ENCODE results near the gene TBCD. TPM values are rescaled to one million over a fixed set of nuclear protein-coding genes. Genes with fewer than 3 reads are reported as not detected.

The TBCD gene
- total RNA-seq, 2 experiments from 2014 or later: 87.8 to 145 TPM

DNA sequence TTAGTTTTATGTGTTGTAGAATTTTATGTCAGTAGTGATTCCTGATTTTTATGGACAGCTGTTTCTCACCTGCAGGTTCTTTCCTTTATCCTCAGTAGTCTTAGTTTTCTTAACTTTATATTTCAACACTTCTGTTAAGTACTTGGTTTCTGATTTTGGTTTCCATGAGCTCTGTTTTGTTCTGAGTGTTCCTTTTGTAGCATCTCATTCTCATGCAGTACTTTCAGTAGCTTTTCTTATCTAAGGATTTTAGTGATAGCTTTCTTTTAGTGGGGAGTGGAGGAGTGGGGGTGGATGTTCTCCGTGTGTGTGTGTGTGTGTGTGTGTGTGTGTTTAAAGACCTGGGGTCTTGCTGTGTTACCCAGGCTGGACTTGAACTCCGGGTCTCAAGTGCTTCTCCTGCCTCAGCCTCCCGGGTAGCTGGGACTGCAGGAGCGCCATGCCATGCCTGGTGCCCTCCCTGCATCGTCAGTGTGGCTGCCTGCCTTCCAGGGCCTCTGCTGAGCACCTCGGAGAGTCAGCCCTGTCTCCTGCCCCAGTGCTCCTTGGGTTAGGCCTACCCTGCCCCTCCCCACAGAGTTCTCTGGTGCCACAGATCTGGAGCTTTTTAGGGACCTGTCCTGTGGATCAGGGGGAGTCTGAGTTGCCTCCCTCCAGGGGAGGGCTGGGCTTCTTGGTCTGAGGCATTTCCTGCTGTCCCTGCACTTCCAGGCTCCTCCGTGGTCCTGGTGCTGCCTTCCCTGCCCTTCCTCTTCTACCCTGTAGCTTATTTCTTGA is 92.2 kb downstream of the TBCD start:
- Histone ChIP-seq H3K36me3 (ENCODE audit: insufficient read depth, low read length) (peaks cover 6% of the 10 kb centered on the region; the same call in 1 of the 2 replicates), H3K9me2 (ENCODE audit: insufficient read depth, low read length) (no peaks in the 10 kb centered on the region), H4K20me1 (ENCODE audit: insufficient read depth, low read length) (no peaks in the 10 kb centered on the region), H3K4me1 (ENCODE audit: insufficient read depth, low read length, poor library complexity, severe bottlenecking) (peaks cover under 1% of the 10 kb centered on the region), H3K4me2 (ENCODE audit: low read length) (no peak overlapping the region), H3K4me3 (ENCODE audit: low read depth, low read length, poor library complexity, severe bottlenecking) (no peak overlapping the region), H2AFZ (ENCODE audit: low read length) (no peak overlapping the region), H3K27ac (ENCODE audit: low read depth, low read length, poor library complexity, severe bottlenecking) (no peak overlapping the region), H3K79me2 (ENCODE audit: insufficient read depth, low read depth, low read length) (no peaks in the 10 kb centered on the region), H3K9me3 (ENCODE audit: low read length) (no peaks in the 10 kb centered on the region)
- DNase-seq (ENCODE audit: low spot score): no peak
- ChIA-PET CTCF (ENCODE audit: unreplicated experiment) (interaction anchor here (0.6 to 0.9 kb wide), 3 partner anchors 24 to 52 kb away, joined by 3 to 20 read pairs (median 11); no protein-coding TSS in a partner anchor), POLR2A (interaction anchor here (1.2 to 1.5 kb wide), 5 partner anchors 8 to 23 kb away, joined by 3 to 6 read pairs (median 5); no protein-coding TSS in a partner anchor)
- no peak for TF ChIP-seq EZH2phosphoT487 (IDR thresholded peaks at IDR 0.05; ENCODE audit: borderline replicate concordance, low read depth, low read length)
- TF ChIP-seq CTCF (conservative IDR thresholded peaks at IDR 0.05; ENCODE audit: low read length): no peak
- intact Hi-C loops (cut with micrococcal nuclease; ENCODE audit: unreplicated experiment): no loop called here
- no TSS peak for BruUV-seq (replicated peaks)

DNA sequence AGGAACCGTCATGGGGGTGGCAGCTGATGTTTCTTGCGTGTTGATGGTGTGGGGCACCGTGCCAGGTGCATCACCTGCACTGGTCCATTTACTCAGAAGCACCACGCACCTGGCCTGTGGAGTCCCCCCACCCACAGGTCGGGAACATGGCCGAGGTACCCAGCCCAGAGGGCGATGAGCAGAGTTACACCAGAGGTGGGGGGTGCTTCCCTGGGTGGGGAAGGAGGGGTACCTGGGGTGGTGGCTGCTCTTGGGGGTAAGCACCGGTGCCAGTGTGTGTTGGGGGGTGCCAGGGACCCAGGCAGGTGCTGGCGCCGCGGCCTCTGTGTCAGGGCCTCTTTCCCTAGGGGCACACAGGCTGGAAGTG is 92.9 kb downstream of the TBCD start:
- ChIA-PET POLR2A (interaction anchor here (1.2 kb wide), 3 partner anchors 9 to 24 kb away, joined by 3 to 6 read pairs (median 5); no protein-coding TSS in a partner anchor), CTCF (ENCODE audit: unreplicated experiment) (no interaction called here)
- intact Hi-C loops (cut with micrococcal nuclease; ENCODE audit: unreplicated experiment): no loop called here
- Histone ChIP-seq H3K4me1 (ENCODE audit: insufficient read depth, low read length, poor library complexity, severe bottlenecking) (peaks cover 7% of the 10 kb centered on the region), H3K9me3 (ENCODE audit: low read length) (no peaks in the 10 kb centered on the region), H3K27ac (ENCODE audit: low read depth, low read length, poor library complexity, severe bottlenecking) (no peak overlapping the region), H2AFZ (ENCODE audit: low read length) (no peak overlapping the region), H3K4me3 (ENCODE audit: low read depth, low read length, poor library complexity, severe bottlenecking) (no peak overlapping the region), H4K20me1 (ENCODE audit: insufficient read depth, low read length) (no peaks in the 10 kb centered on the region), H3K4me2 (ENCODE audit: low read length) (no peak overlapping the region), H3K79me2 (ENCODE audit: insufficient read depth, low read depth, low read length) (no peaks in the 10 kb centered on the region), H3K9me2 (ENCODE audit: insufficient read depth, low read length) (no peaks in the 10 kb centered on the region), H3K36me3 (ENCODE audit: insufficient read depth, low read length) (peaks cover 7% of the 10 kb centered on the region)
- BruUV-seq (replicated peaks): no TSS peak
- no peak for DNase-seq (ENCODE audit: low spot score)
- TF ChIP-seq EZH2phosphoT487 (IDR thresholded peaks at IDR 0.05; ENCODE audit: borderline replicate concordance, low read depth, low read length) (no peak), CTCF (conservative IDR thresholded peaks at IDR 0.05; ENCODE audit: low read length) (no peak)

- H3K4me1 ChIP-seq (ENCODE audit: insufficient read depth, low read length, poor library complexity, severe bottlenecking): peaks cover 8% of the 10 kb centered on the region
- no peak overlapping the region for H3K4me3 ChIP-seq (ENCODE audit: low read depth, low read length, poor library complexity, severe bottlenecking)
- no peak overlapping the region for H3K27ac ChIP-seq (ENCODE audit: low read depth, low read length, poor library complexity, severe bottlenecking)
- no peaks in the 10 kb centered on the region for H3K79me2 ChIP-seq (ENCODE audit: insufficient read depth, low read depth, low read length)
- no peaks in the 10 kb centered on the region for H4K20me1 ChIP-seq (ENCODE audit: insufficient read depth, low read length)
- no peak for DNase-seq (ENCODE audit: low spot score)
- TF ChIP-seq CTCF (conservative IDR thresholded peaks at IDR 0.05; ENCODE audit: low read length) (no peak), EZH2phosphoT487 (IDR thresholded peaks at IDR 0.05; ENCODE audit: borderline replicate concordance, low read depth, low read length) (no peak)
- H3K36me3 ChIP-seq (ENCODE audit: insufficient read depth, low read length): peaks cover 12% of the 10 kb centered on the region
- H3K9me3 ChIP-seq (ENCODE audit: low read length): no peaks in the 10 kb centered on the region
- intact Hi-C loops (cut with micrococcal nuclease; ENCODE audit: unreplicated experiment): no loop called here
- no peaks in the 10 kb centered on the region for H3K9me2 ChIP-seq (ENCODE audit: insufficient read depth, low read length)
- H3K4me2 ChIP-seq (ENCODE audit: low read length): no peak overlapping the region
- POLR2A ChIA-PET: no interaction called here
- CTCF ChIA-PET (ENCODE audit: unreplicated experiment): no interaction called here
- H2AFZ ChIP-seq (ENCODE audit: low read length): no peak overlapping the region
- no TSS peak for BruUV-seq (replicated peaks)
These were observed 93.4 kb downstream of the TBCD start for GRCh38 chr17:82845163-82845807.

All from OCI-LY7 (cell line).